ENCODE measurements around the gene PTGER1. TPM values are rescaled to one million over a fixed set of nuclear protein-coding genes. Genes with fewer than 3 reads are reported as not detected.
A peak's percentile ranks its signal among the peaks of the same experiment; 100 is the strongest.

Gene PTGER1
- total and polyA plus RNA-seq, 10 of the 15 experiments (the other 5 are each of a cell fraction or from before 2014, with no cell fraction given), result not detected

GRCh38 chr19:14480700-14481079 lies 5.5 kb upstream of the PTGER1 start:
- POLR2A ChIA-PET, result no interaction called here
- H3K4me2 ChIP-seq (ENCODE audit: control insufficient read depth, insufficient read depth), result no peak overlapping the region
- intact Hi-C loops (cut with micrococcal nuclease; ENCODE audit: unreplicated experiment), result loop anchor here (2.0 to 10.0 kb wide), 3 partner anchors 48 to 344 kb away; partner anchors contain the start of genes ADGRL1, ASF1B and PKN1

More at GRCh38 chr19:14480700-14481079, 5.5 kb upstream of the PTGER1 start:
- RAD21 ChIA-PET (ENCODE audit: unreplicated experiment), result interaction anchor here (0.6 to 1.2 kb wide), 3 partner anchors 40 to 224 kb away, joined by 3 to 5 read pairs (median 3); no protein-coding TSS in a partner anchor
- CTCF ChIA-PET, result interaction anchor here (0.6 to 5.1 kb wide), 28 partner anchors 8 to 600 kb away, joined by 3 to 42 read pairs (median 5); partner anchors contain the start of genes ASF1B, DDX39A, GIPC1 and PKN1
- in situ Hi-C loops (cut with MboI), result no loop called here
- Histone ChIP-seq H3K36me3 (ENCODE audit: control insufficient read depth in 2 of 2, insufficient read depth in 2 of 2, low read length in 1 of 2) (no peaks in the 10 kb centered on the region; a peak in 1 of 4 replicates), H3K4me3 (no peak overlapping the region), H3K9ac (ENCODE audit: control insufficient read depth, insufficient read depth, low read length) (no peak overlapping the region), H3K27me3 (replicated peaks in 1 of 2; ENCODE audit: control insufficient read depth in 2 of 2, insufficient read depth in 2 of 2, low read length in 1 of 2) (no peaks in the 10 kb centered on the region), H2AFZ (ENCODE audit: control insufficient read depth, low read depth, low read length) (no peak overlapping the region), H4K20me1 (ENCODE audit: control insufficient read depth, insufficient read depth) (no peaks in the 10 kb centered on the region; the same call in 1 of the 2 replicates), H3K9me3 (replicated peaks; ENCODE audit: control insufficient read depth, insufficient read depth, low read length) (no peaks in the 10 kb centered on the region), H3K27ac (ENCODE audit: control insufficient read depth, insufficient read depth) (no peak overlapping the region), H3K79me2 (ENCODE audit: control insufficient read depth, insufficient read depth, low read length) (no peaks in the 10 kb centered on the region), H3K4me1 (ENCODE audit: control insufficient read depth, insufficient read depth, low read length) (no peaks in the 10 kb centered on the region; the same call in 1 of the 2 replicates)
- WGBS (ENCODE audit: insufficient coverage, insufficient replicate concordance, low lambda C conversion rate, missing lambda C conversion rate), result 63% methylated on average over 5 of the region's 5 CpGs
- SMC1A ChIA-PET (ENCODE audit: uncharacterized antibody, unreplicated experiment), result interaction anchor here (1.1 to 2.3 kb wide), 3 partner anchors 49 to 117 kb away, joined by 3 to 10 read pairs (median 6); no protein-coding TSS in a partner anchor
- FAIRE-seq (no peak), ATAC-seq (no peak; the same call in 2 of the 3 replicates), DNase-seq (ENCODE audit: low read depth, low spot score) (no peak)
- no TSS peak for BruUV-seq (replicated peaks)
- TF ChIP-seq CTCF (IDR thresholded peaks at IDR 0.05 in 2 of 3, conservative IDR thresholded peaks at IDR 0.05 in 1 of 3; ENCODE audit: control insufficient read depth in 2 of 3, extremely low read depth in 1 of 3, insufficient read depth in 1 of 3, low read depth in 3 of 3, low read length in 3 of 3), result peak in 1 of 3 experiments; percentile 7; a peak in 1 of 6 replicates
- TF ChIP-seq ZSCAN29 (IDR thresholded peaks at IDR 0.05), result no peak

Measured in GM12878 (cell line).